SW 1271 (cell line): ENCODE results near the gene CNTNAP2.
"Not testable (repeated sequence)": the region's sequence is repeated elsewhere in the genome, so short reads cannot be mapped to it uniquely, and the experiment has no call there.

ENCODE experiments used
- DNase-seq, 2 experiments: peaks; one replicate each; lab custom pipeline; 2025; lab: John Stamatoyannopoulos, UW

The CNTNAP2 gene

GRCh38 chr7:148304083-148304335 is 2187.4 kb downstream of the CNTNAP2 start:
- no peak for DNase-seq

DNA sequence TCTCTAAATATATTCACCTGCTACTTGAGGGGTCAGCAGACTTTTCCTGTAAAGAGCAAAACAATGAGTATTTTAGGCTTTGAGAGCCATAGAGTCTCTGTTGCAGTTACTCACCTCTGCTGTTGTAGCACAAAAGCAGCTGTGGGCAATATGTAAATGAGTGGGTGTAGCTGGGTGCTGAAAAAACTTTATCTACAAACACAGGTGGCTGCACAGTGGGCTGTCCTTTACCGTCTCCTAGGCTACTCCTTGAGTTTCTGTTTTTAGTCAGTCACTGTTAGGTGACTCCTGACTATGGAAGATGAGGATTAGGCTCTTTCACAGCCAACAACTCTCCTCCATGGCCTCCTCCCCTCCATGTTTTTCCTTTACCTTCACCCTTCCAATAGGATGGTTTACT is 2187.9 kb downstream of the CNTNAP2 start:
- DNase-seq: no peak

DNA sequence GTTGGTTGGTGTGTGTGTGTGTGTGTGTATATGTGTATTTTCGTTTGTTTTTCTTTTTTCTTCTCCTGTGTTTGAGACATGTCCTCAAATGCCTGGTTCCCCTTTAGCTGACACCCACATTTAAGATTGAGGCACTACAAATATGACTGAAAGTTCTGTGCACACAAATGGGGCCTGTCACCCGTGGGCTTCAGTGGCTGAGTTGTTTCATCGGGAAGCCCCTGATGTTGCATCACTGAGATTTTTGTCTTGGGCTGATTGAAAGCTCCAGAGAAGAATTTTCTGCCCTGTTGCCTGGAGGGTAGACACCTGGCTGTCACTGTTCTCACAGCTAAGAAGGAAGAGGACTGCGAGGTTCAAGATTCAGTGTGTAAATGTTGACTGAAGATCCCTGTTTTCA is 2190.2 kb downstream of the CNTNAP2 start:
- DNase-seq: no peak

DNA sequence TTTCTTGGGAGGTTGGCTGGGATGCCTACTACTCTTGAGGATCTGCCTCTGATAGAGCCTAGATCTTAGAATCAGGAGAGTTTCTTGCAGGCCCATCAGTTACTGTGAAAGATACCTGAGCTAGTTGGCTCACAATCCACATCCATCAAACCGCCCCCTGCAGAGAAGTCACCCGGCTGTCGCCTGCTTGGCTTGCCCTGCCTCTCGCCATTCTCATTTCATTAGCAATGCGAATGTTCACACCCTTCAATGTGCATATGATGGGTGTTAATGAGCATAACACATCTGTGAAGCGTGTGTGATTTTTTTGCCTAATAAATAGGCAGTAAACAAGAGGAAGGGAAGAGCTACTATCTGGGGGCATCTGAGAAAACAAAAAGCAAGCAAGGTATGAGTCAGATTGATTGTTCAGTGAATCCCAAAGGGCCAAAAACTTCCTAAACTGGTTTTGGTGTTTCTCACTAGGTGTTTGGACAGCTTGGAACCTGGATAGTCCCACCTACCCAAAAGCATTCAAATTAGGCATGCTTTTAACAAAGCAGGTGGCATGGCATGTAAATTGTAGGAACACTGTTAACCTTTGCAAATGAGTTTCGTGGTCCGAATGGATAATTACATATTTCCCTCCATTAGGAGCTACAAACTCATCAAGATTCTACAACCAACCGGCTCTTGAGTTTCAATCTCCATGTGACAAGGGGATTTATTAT is 2201.7 kb downstream of the CNTNAP2 start:
- no peak for DNase-seq

- no peak for DNase-seq
Measured at GRCh38 chr7:148318838-148319237, 2202.2 kb downstream of the CNTNAP2 start.

GRCh38 chr7:148319316-148319808 is 2202.8 kb downstream of the CNTNAP2 start:
- DNase-seq: no peak

DNA sequence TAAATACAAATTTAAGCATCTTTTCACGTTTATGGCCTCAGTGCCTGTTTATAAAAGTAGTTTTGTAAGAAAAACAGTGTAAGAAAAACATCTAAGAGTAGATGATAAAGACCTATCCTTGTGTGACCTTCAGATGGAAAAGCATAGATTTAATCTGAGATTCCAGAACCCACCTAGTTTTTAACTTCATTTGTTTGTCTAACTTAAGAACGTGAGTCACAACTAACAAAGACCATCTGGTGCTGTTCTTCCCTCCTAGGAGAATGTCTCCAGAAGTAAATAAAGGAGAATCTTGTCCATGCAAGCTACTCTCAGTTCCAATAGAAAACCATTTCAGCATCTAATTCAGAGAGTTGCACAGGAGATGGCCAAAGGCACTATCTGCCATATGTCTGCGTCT is 2208.6 kb downstream of the CNTNAP2 start:
- no peak for DNase-seq

DNA sequence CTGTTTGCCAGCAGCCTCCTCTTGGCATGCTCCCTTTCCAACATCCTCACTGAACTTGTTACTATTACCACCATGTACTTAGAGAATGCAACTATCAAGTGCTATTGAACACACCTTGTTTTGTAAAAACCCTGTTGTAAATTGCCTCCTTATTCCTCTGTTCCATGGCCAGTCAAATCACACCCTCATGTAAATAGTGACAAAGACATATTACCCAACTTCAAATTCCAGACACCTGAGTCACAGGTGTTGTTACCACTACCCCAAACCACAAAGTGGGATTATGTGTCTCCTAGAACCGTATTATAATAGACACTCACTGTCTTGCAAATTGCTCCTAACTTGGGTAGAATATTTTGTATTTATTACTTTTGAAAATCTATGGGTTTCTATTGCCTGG is 2210.8 kb downstream of the CNTNAP2 start:
- no peak for DNase-seq

GRCh38 chr7:148328906-148329305 is 2212.3 kb downstream of the CNTNAP2 start:
- no peak for DNase-seq

DNA sequence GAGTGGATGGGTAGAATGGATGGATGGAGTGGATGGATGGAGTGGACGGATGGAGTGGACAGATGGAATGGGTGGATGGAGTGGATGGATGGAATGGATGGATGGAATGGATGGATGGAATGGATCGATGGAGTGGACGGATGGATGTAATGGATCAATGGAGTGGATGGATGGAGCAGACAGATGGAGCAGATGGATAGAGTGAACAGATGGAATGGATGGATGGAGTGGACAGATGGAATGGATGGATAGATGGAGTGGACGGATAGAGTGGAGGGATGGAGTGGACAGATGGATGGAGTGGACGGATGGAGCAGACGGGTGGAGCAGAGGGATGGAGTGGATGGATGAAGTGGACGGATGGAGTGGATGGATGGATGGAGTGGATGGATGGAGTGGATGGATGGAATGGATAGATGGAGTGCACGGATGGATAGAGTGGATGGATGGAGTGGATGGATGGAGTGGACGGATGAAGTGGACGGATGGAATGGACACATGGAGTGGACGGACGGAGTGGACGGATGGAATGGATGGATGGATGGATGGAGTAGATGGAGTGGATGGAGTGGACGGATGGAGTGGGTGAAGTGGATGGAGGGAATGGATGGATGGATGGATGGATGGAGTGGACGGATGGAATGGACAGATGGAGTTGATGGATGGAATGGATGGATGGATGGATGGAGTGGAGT is 2213.7 kb downstream of the CNTNAP2 start:
- DNase-seq: no peak

DNA sequence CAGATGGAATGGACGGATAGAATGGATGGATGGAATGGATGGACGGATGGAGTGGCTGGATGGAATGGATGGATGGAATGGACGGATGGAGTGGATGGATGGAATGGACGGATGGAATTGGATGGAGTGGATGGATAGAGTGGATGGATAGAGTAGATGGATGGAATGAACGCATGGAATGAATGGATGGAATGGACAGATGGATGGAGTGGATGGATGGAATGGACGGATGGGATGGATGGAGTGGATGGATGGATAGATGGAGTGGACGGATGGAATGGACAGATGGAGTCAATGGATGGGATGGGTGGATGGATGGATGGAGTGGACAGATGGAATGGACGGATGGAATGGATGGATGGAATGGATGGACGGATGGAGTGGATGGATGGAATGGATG is 2214.2 kb downstream of the CNTNAP2 start:
- DNase-seq: no peak

DNA sequence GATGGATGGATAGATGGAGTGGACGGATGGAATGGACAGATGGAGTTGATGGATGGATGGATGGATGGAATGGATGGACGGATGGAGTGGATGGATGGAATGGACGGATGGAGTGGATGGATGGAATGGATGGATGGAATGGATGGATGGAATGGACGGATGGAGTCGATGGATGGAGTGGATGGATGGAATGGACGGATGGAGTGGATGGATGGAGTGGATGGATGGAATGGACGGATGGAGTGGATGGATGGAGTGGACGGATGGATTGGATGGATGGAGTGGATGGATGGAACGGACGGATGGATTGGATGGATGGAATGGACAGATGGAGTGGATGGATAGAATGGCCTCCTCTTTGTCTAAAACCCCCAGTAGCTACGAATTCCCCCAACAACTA is 2214.9 kb downstream of the CNTNAP2 start:
- DNase-seq: not testable (repeated sequence)

- DNase-seq: no peak
Measured at GRCh38 chr7:148332191-148333186, 2215.9 kb downstream of the CNTNAP2 start.

DNA sequence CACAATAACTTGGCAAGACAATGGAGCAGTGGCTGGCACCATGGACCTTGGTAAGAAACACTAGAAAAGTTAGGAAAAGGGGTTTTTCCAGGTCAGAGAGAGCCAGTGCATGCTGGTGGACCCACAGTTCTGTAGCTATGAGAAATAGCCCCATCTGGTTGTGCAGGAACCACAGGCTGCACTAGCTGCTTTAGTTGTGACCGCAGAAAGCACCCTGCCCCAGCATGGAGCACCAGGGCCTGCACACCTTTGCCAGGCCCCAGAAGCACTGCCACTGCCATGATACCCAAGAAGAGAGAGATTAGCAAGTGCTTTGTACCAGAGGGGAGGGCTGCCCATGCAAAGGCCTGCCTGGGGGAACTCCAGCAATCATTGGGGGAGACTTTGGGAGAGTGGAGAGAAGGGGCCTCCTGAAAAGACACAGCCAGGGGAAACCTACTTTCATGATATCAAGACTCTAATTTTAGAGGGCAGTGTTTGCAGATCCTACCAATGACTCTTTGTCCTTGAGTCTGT is 2217.9 kb downstream of the CNTNAP2 start:
- DNase-seq: no peak

- no peak for DNase-seq
Measured at GRCh38 chr7:148334959-148335577, 2218.5 kb downstream of the CNTNAP2 start.

DNA sequence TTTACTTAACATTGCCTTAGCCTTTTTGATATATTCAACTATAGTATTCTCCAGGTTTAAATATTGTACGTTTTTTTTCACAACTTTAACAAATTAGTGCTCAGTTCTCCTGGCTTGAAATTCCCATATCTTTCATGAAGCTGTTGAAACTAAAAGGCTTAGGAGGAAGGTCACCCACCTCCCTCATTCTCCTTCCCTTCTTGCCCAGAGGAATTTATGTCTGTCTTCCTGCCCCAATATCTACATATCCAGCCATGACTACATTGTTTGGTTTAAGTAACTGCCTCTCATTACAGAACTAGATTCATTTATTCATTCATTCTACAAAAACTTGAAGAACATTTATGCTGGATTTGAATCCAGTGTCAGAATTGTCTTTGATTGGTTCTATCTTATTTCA is 2219.2 kb downstream of the CNTNAP2 start:
- DNase-seq: no peak

GRCh38 chr7:148336411-148336810 is 2219.8 kb downstream of the CNTNAP2 start:
- DNase-seq: no peak

DNA sequence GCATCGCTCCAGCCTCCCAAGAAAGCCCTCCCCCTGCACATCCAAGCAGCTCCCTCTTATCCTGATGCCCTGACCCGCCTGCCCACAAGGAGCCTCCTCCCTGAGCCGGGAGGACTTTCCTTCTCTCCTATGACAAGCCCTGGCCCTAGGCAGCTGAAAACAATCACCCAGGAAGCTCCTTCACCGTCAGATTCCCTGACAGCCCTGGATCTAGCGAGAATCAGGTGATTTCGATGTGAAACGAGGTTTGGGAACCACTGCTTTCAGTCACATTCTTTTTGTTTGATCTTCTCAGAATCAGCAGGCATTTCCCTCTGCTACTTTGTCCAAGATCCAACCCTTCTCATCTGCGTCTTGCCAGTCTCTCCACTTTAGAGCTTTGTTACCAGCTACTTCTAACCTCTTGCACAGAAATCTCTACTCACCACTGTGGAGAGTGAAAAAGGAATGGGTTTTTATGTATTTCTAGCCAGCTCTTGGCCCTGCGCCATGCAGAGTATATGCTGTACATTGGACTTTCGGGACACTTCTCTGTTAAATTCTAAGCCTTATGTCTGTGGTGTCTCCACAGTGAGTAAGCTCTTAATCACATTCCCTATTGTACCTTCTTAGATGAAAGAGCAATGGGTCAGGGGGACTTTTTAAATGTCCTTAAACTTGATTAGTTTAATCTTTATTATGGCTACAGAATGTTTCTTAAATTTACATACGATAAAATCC is 2220.8 kb downstream of the CNTNAP2 start:
- no peak for DNase-seq

GRCh38 chr7:148337995-148338747 is 2221.6 kb downstream of the CNTNAP2 start:
- no peak for DNase-seq

GRCh38 chr7:148340438-148341280 is 2224.1 kb downstream of the CNTNAP2 start:
- no peak for DNase-seq
